ENCODE results near the gene CCT8.

The CCT8 gene

DNA sequence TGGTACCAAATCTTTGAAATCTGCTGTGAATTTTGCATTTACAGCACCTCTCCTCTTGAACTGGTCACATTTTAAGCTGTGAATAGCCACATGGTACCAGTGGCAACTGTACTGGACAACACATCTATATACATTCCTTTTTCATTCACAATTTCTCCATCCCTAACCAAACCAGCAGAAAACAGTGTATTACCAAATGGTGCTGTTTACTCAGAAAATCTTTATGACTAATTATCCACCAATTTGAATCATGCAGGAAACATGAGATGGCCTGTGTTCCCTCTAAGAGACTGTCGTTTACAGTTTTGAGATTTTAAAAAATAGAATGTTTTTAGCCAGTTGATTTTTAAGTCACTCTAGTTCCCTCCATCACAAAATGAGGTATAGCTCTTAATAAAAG lies 17.6 kb upstream of the CCT8 start:
- no peak for DNase-seq (ENCODE audit: low spot score)
- in situ Hi-C loops (cut with MboI; ENCODE audit: low pct_unique_long_range_greater_than_20kb, low sequenced_read_pairs, unreplicated experiment) = no loop called here
- TF ChIP-seq, protein P1, sequence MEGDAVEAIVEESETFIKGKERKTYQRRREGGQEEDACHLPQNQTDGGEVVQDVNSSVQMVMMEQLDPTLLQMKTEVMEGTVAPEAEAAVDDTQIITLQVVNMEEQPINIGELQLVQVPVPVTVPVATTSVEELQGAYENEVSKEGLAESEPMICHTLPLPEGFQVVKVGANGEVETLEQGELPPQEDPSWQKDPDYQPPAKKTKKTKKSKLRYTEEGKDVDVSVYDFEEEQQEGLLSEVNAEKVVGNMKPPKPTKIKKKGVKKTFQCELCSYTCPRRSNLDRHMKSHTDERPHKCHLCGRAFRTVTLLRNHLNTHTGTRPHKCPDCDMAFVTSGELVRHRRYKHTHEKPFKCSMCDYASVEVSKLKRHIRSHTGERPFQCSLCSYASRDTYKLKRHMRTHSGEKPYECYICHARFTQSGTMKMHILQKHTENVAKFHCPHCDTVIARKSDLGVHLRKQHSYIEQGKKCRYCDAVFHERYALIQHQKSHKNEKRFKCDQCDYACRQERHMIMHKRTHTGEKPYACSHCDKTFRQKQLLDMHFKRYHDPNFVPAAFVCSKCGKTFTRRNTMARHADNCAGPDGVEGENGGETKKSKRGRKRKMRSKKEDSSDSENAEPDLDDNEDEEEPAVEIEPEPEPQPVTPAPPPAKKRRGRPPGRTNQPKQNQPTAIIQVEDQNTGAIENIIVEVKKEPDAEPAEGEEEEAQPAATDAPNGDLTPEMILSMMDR (IDR thresholded peaks at IDR 0.05; ENCODE audit: extremely low read depth, insufficient read depth, missing control alignments) = no peak

DNA sequence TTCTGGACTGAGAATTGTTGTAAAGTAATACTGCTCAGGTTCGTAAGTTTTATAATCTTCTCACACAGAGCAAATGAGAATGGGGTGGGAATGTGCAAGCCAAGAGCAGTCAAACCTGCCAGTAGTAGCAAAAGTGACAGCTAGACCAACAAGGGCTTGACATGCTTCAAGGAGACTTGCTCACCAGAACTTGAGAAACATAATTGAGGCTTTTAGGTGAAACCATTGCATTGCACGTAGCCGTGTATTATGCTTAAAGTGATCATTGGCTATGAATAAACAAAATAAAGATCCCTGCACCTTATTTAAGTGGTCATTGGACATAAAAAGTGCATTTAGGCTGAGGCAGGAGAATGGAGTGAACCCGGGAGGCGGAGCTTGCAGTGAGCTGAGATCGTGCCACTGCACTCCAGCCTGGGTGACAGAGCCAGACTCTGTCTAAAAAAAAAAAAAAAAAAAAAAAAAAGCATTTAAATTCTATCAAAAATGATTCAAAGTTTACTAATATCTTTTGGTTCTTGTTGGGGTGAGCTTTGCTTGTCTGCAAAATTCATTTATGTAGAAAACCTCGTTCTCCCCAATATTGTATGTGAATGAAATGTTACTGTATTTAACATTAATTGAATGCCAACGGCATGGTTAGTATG lies 11.8 kb upstream of the CCT8 start:
- in situ Hi-C loops (cut with MboI; ENCODE audit: low pct_unique_long_range_greater_than_20kb, low sequenced_read_pairs, unreplicated experiment) = loop anchor here (5.0 kb wide), 1 partner anchor 287 kb away; no protein-coding TSS in a partner anchor
- TF ChIP-seq, protein P1 (IDR thresholded peaks at IDR 0.05; ENCODE audit: extremely low read depth, insufficient read depth, missing control alignments) = no peak
- DNase-seq (ENCODE audit: low spot score) = no peak

DNA sequence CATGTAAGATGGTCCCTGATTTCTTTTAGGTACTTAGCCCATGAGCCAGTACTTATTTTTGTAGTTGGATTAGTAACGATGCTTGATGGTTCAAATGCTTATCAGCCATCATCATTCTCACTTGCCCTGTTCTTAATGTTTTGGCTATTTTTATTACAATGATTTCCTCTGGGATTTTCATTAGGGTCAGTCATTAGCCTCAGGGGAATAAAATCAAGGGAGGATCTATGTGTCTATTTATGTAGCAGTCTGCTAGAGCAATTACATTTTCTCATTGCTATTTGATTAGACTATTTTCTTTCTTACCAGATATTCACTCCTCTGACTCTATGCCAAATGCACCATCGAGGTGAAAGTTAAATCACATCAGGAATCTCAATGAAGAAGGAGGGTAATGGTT lies 10.9 kb upstream of the CCT8 start:
- TF ChIP-seq, protein P1 (IDR thresholded peaks at IDR 0.05; ENCODE audit: extremely low read depth, insufficient read depth, missing control alignments) = no peak
- DNase-seq (ENCODE audit: low spot score) = no peak
- in situ Hi-C loops (cut with MboI; ENCODE audit: low pct_unique_long_range_greater_than_20kb, low sequenced_read_pairs, unreplicated experiment) = no loop called here

DNA sequence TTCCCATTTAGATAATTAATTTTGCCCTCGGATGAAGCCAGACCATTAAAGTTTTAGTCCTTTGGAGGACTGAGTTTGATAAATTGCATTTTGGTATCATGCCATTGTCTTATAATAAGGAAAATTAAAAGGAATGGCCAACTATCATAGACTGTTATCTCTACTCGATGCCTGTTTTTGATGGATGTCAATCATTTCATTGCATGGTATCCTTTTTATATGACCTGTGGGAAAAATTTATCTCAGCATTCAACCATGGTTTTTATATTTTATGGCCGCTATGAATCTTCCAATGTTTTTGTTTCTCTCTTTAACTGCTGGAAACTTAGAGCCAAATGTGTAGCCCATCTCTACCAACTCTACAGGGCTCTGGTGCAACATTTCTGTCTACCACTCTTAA lies 9.9 kb upstream of the CCT8 start:
- no peak for DNase-seq (ENCODE audit: low spot score)
- in situ Hi-C loops (cut with MboI; ENCODE audit: low pct_unique_long_range_greater_than_20kb, low sequenced_read_pairs, unreplicated experiment) = no loop called here
- TF ChIP-seq, protein P1 (IDR thresholded peaks at IDR 0.05; ENCODE audit: extremely low read depth, insufficient read depth, missing control alignments) = no peak

DNA sequence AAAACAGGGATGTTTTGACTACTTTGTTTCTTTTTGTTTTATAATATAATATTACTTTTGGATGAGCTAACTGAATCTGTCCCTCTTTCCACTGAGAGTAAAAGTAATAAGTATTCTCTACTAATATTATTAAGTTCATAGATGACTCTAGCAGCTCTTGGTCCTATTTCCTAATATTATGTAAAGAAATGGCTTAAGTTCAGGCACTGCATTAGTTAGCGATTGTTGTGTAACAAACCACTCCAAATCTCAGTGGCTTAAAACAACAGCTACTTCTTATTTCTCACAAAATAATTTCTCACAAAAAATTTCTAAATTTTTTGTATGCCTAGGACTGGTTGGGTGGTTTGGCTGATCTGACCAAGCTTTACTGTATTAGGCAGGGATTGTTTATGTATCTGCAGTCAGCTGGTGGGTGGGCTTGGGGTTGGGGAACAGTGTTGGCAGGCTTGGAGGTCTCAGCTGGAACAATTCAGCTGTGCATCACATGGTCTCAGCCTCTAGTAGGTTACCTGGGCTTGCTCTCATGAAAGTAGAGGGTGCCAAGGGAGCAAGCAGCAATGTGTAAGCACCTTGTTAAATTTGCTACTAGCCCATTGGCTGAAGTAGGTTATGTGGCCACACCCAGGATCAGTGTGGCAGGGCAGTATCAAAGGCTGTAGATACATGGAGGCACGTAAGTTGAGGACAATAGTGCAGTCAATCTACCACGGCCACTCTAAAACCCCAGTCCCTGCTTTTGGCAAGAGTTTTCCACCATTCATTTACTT lies 8.8 kb upstream of the CCT8 start:
- TF ChIP-seq, protein P1 (IDR thresholded peaks at IDR 0.05; ENCODE audit: extremely low read depth, insufficient read depth, missing control alignments) = no peak
- no peak for DNase-seq (ENCODE audit: low spot score)
- in situ Hi-C loops (cut with MboI; ENCODE audit: low pct_unique_long_range_greater_than_20kb, low sequenced_read_pairs, unreplicated experiment) = no loop called here

DNA sequence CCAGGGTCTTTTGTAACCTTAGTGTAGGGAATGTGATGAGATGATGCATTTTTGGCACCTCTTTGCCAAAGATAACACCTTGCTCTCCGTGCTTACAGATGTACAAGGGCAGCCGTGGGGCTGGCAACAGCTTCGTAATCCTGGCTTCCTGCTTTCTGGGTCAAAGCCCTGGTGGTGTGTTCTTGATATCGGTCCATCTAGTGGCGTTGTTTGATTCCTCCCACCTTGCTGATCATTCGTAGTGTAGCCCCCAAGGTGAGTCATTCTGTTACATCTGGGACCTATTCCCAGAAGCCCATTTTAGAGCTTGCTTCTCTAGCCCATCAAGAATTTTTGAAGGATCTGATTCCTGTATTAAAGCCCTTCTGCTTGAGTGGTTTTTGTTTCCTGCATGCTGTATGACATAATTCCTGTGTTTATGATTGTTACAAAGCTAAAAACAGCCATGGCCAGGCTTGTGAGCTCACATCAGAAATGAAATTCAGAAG lies 7.0 kb upstream of the CCT8 start:
- DNase-seq (ENCODE audit: low spot score) = no peak
- in situ Hi-C loops (cut with MboI; ENCODE audit: low pct_unique_long_range_greater_than_20kb, low sequenced_read_pairs, unreplicated experiment) = no loop called here
- TF ChIP-seq, protein P1 (IDR thresholded peaks at IDR 0.05; ENCODE audit: extremely low read depth, insufficient read depth, missing control alignments) = no peak
